Measurements from ENCODE around the gene SLC16A13.

DNA sequence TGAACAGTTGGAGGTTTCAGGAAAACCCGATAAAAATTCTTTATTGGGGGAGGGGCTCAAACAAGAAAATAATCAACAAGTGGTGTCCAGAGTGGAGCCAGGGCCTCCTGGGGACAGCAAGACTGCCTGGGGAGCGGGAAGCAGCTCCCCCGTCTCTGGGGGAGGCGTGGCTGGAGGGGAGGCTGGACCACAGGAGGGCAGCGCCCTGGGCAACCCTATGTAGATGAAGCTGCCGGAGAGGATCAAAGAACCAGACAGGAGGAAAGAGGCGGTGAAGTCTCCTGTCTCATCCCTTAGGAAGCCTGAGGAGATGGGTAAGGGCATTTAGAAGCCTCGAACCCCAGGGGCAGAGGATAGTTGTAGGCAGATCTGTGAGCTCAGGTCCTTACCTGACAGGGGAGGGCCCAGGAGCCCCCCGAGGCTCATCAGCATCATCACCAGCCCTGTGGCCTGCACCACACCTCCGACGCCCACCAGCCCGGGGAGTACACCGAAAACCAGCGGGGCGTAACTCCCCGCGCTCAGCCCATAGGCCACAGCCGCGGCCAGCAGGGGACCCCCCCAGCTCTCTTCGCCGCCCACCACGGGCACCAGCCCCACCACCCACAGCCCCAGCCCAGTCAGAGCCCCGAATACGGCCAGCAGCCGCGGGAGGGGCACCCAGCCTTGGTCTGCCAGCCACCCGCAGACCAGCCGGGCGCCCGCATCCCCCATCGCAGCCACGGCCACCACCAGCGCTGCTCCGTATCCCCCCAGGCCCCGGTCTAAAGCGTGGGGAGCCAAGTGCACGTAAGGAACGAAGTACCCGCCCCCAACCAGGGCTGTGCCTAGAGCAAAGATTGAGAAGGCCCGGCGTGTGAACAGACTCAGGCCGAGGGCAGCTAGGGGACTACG is 6.0 kb downstream of the SLC16A13 start:
- TF ChIP-seq RCOR1 (conservative IDR thresholded peaks at IDR 0.05; ENCODE audit: low read depth, low read length) (no peak), YY1 (IDR thresholded peaks at IDR 0.05; ENCODE audit: low read depth, low read length) (no peak), CBFB (IDR thresholded peaks at IDR 0.05; ENCODE audit: low read depth) (no peak), PML (IDR thresholded peaks at IDR 0.05; ENCODE audit: low read length) (no peak), NFIC (IDR thresholded peaks at IDR 0.05; ENCODE audit: low read depth, low read length) (no peak), SP1 (IDR thresholded peaks at IDR 0.05; ENCODE audit: low read depth, low read length) (no peak), CHD4 (IDR thresholded peaks at IDR 0.05) (no peak)
- TF ChIP-seq, protein P1, sequence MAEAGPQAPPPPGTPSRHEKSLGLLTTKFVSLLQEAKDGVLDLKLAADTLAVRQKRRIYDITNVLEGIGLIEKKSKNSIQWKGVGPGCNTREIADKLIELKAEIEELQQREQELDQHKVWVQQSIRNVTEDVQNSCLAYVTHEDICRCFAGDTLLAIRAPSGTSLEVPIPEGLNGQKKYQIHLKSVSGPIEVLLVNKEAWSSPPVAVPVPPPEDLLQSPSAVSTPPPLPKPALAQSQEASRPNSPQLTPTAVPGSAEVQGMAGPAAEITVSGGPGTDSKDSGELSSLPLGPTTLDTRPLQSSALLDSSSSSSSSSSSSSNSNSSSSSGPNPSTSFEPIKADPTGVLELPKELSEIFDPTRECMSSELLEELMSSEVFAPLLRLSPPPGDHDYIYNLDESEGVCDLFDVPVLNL (IDR thresholded peaks at IDR 0.05; ENCODE audit: low read depth, low read length) = no peak
- TF ChIP-seq, protein P2, sequence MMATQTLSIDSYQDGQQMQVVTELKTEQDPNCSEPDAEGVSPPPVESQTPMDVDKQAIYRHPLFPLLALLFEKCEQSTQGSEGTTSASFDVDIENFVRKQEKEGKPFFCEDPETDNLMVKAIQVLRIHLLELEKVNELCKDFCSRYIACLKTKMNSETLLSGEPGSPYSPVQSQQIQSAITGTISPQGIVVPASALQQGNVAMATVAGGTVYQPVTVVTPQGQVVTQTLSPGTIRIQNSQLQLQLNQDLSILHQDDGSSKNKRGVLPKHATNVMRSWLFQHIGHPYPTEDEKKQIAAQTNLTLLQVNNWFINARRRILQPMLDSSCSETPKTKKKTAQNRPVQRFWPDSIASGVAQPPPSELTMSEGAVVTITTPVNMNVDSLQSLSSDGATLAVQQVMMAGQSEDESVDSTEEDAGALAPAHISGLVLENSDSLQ (IDR thresholded peaks at IDR 0.05) = no peak
- TF ChIP-seq, protein P3, sequence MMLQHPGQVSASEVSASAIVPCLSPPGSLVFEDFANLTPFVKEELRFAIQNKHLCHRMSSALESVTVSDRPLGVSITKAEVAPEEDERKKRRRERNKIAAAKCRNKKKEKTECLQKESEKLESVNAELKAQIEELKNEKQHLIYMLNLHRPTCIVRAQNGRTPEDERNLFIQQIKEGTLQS (IDR thresholded peaks at IDR 0.05; ENCODE audit: borderline replicate concordance, extremely low read depth, low read depth, low read length) = no peak
- TF ChIP-seq, protein P4, sequence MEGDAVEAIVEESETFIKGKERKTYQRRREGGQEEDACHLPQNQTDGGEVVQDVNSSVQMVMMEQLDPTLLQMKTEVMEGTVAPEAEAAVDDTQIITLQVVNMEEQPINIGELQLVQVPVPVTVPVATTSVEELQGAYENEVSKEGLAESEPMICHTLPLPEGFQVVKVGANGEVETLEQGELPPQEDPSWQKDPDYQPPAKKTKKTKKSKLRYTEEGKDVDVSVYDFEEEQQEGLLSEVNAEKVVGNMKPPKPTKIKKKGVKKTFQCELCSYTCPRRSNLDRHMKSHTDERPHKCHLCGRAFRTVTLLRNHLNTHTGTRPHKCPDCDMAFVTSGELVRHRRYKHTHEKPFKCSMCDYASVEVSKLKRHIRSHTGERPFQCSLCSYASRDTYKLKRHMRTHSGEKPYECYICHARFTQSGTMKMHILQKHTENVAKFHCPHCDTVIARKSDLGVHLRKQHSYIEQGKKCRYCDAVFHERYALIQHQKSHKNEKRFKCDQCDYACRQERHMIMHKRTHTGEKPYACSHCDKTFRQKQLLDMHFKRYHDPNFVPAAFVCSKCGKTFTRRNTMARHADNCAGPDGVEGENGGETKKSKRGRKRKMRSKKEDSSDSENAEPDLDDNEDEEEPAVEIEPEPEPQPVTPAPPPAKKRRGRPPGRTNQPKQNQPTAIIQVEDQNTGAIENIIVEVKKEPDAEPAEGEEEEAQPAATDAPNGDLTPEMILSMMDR (IDR thresholded peaks at IDR 0.05 in 2 of 3, conservative IDR thresholded peaks at IDR 0.05 in 1 of 3; ENCODE audit: control insufficient read depth in 2 of 3, extremely low read depth in 1 of 3, insufficient read depth in 1 of 3, low read depth in 3 of 3, low read length in 3 of 3) = no peak
- TF ChIP-seq, protein P5, sequence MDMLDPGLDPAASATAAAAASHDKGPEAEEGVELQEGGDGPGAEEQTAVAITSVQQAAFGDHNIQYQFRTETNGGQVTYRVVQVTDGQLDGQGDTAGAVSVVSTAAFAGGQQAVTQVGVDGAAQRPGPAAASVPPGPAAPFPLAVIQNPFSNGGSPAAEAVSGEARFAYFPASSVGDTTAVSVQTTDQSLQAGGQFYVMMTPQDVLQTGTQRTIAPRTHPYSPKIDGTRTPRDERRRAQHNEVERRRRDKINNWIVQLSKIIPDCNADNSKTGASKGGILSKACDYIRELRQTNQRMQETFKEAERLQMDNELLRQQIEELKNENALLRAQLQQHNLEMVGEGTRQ (IDR thresholded peaks at IDR 0.05; ENCODE audit: borderline replicate concordance, low read depth, low read length) = no peak
- TF ChIP-seq, protein P6, sequence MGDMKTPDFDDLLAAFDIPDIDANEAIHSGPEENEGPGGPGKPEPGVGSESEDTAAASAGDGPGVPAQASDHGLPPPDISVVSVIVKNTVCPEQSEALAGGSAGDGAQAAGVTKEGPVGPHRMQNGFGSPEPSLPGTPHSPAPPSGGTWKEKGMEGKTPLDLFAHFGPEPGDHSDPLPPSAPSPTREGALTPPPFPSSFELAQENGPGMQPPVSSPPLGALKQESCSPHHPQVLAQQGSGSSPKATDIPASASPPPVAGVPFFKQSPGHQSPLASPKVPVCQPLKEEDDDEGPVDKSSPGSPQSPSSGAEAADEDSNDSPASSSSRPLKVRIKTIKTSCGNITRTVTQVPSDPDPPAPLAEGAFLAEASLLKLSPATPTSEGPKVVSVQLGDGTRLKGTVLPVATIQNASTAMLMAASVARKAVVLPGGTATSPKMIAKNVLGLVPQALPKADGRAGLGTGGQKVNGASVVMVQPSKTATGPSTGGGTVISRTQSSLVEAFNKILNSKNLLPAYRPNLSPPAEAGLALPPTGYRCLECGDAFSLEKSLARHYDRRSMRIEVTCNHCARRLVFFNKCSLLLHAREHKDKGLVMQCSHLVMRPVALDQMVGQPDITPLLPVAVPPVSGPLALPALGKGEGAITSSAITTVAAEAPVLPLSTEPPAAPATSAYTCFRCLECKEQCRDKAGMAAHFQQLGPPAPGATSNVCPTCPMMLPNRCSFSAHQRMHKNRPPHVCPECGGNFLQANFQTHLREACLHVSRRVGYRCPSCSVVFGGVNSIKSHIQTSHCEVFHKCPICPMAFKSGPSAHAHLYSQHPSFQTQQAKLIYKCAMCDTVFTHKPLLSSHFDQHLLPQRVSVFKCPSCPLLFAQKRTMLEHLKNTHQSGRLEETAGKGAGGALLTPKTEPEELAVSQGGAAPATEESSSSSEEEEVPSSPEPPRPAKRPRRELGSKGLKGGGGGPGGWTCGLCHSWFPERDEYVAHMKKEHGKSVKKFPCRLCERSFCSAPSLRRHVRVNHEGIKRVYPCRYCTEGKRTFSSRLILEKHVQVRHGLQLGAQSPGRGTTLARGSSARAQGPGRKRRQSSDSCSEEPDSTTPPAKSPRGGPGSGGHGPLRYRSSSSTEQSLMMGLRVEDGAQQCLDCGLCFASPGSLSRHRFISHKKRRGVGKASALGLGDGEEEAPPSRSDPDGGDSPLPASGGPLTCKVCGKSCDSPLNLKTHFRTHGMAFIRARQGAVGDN (IDR thresholded peaks at IDR 0.05) = no peak

Measured in GM12878 (cell line).